Kidney (tissue), 14 donors: ENCODE data around the gene ADAMTSL2. TPM values are rescaled to one million over a fixed set of nuclear protein-coding genes. Genes with fewer than 3 reads are reported as not detected.

Experiments used
- DNase-seq, 5 donors: peaks; one replicate each; pipeline ENCODE4 v3.0.0-alpha.2; 2013 to 2020
- FAIRE-seq: peaks from 2 replicates; lab custom pipeline; 2012; peaks lifted over from hg19 to GRCh38; lab: Jason Lieb, UNC
- H3K27ac ChIP-seq, 2 donors: one replicate each; pipeline ENCODE4 v1.7.0; 2013; ENCODE audit warnings: low read depth in 2 of 2, low read length in 2 of 2, inconsistent platforms in 1 of 2
- H3K27me3 ChIP-seq: one replicate; pipeline ENCODE4 v1.7.1; 2013; ENCODE audit warnings: low read length, inconsistent platforms; ENCODE audit not compliant: control insufficient read depth, insufficient read depth
- H3K36me3 ChIP-seq, 3 donors: one replicate each; pipeline versions ENCODE4 v1.7.0 to v1.7.1; 2013; ENCODE audit warnings: low read length in 3 of 3, control low read depth in 1 of 3, inconsistent platforms in 1 of 3; ENCODE audit not compliant: insufficient read depth in 3 of 3, control insufficient read depth in 2 of 3
- H3K4me1 ChIP-seq, 3 donors: one replicate each; pipeline versions ENCODE4 v1.7.0 to v1.7.1; 2013; ENCODE audit warnings: low read length in 3 of 3, inconsistent platforms in 1 of 3, low read depth in 1 of 3; ENCODE audit not compliant: control insufficient read depth in 2 of 3, insufficient read depth in 2 of 3
- H3K4me3 ChIP-seq, 3 donors: one replicate each; pipeline versions ENCODE4 v1.7.0 to v1.8.1; 2013; ENCODE audit warnings: low read length in 3 of 3, control low read depth in 1 of 3, inconsistent platforms in 1 of 3
- H3K9ac ChIP-seq, 3 donors: one replicate each; pipeline versions ENCODE4 v1.7.0 to v1.7.1; 2013; ENCODE audit warnings: low read length in 3 of 3, control low read depth in 1 of 3, inconsistent platforms in 1 of 3
- H3K9me3 ChIP-seq, 3 donors: one replicate each; pipeline versions ENCODE4 v1.7.0 to v1.7.1; 2013; ENCODE audit warnings: low read length in 3 of 3, control low read depth in 1 of 3, inconsistent platforms in 1 of 3; ENCODE audit not compliant: control insufficient read depth in 2 of 3, insufficient read depth in 1 of 3
- intact Hi-C: fragments of 100-400 bp; cut with DNase I; formaldehyde crosslinking; loops from one replicate; pipeline ENCODE4 v1.11.1; 2022
- polyA plus RNA-seq: library from polyadenylated mRNA; stranded (reverse); fragments of 350-450 nt; fragmentation: Illumina TruSeq; extraction: RNeasy Lipid Tissue Mini Kit (QIAGEN cat#74804); gene quantifications from one replicate; pipeline ENCODE4 v1.2.3, GENCODE V29; 2014; ENCODE audit warnings: low read depth, low replicate concordance; ENCODE audit not compliant: insufficient read depth
- total RNA-seq: library from RNA; stranded (reverse); fragmentation: NEBNext Ultra II Directional; extraction: Animal tissue kit (Norgen Biotek cat#: 25700); gene quantifications from one replicate; pipeline ENCODE4 v1.2.1, GENCODE V29; 2021
- TF ChIP-seq, protein P1 (sequence below): IDR thresholded peaks from 3 replicates; pipeline ENCODE4 v1.5.1; 2012; ENCODE audit warnings: mild to moderate bottlenecking, moderate library complexity, borderline replicate concordance; ENCODE audit not compliant: insufficient read depth; ENCODE audit errors: extremely low read depth
- donor health status: control.
- donor health status: control.
- donor health status: control.
- donor health status: control.
- donor health status: control.
- donor health status: DM: yes; HTN: yes; CAD: no.
- donor health status: Normal renal cell carcinoma (clear cell type).

The ADAMTSL2 gene
- total and polyA plus RNA-seq, 2 donors from 2014 or later = 20.0 to 32.1 TPM

DNA sequence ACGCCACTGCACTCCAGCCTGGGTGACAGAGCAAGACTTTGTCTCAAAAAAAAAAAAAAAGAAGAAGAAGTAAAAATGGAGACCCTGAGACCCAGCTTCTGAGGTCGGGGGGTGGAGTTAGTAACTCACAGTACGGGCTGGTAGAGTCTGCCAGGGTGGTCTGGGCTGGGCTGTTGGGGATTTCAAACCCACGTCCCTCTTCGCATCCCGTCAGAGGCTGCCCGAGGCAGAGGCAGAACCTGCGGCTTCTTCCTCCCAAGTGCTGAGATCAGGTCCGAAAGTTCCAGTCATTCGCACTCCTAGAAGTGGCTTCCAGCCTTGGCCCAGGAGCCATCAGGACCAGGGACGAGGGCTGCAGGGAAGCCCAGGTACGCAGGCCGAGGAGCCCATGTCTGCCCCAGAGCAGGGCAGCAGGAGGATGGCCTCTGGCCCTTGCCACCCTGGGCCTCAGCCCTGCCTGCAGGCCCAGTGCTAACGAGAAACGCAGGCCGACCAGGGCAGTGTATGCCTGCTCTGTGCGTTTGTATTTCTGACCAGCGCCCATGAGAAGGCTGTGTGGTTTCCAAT, 45.7 kb upstream of the ADAMTSL2 start:
- H3K9ac ChIP-seq = no peak overlapping the region
- no peaks in the 10 kb centered on the region for H3K36me3 ChIP-seq
- FAIRE-seq (no peak), DNase-seq (peak in 1 of 5 donors; percentile 57)
- H3K4me3 ChIP-seq = no peak overlapping the region
- H3K27me3 ChIP-seq = no peaks in the 10 kb centered on the region
- TF ChIP-seq, protein P1, sequence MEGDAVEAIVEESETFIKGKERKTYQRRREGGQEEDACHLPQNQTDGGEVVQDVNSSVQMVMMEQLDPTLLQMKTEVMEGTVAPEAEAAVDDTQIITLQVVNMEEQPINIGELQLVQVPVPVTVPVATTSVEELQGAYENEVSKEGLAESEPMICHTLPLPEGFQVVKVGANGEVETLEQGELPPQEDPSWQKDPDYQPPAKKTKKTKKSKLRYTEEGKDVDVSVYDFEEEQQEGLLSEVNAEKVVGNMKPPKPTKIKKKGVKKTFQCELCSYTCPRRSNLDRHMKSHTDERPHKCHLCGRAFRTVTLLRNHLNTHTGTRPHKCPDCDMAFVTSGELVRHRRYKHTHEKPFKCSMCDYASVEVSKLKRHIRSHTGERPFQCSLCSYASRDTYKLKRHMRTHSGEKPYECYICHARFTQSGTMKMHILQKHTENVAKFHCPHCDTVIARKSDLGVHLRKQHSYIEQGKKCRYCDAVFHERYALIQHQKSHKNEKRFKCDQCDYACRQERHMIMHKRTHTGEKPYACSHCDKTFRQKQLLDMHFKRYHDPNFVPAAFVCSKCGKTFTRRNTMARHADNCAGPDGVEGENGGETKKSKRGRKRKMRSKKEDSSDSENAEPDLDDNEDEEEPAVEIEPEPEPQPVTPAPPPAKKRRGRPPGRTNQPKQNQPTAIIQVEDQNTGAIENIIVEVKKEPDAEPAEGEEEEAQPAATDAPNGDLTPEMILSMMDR = no peak
- peaks cover 0 to 7% (median 0%) of the 10 kb centered on the region in 3 donors for H3K4me1 ChIP-seq
- H3K27ac ChIP-seq = no peak overlapping the region
- intact Hi-C loops = loop anchor here (5.0 to 10.0 kb wide), 2 partner anchors 81 to 304 kb away; no protein-coding TSS in a partner anchor
- H3K9me3 ChIP-seq = no peaks in the 10 kb centered on the region

GRCh38 chr9:133489253-133490190, 45.0 kb upstream of the ADAMTSL2 start:
- DNase-seq (peak in 1 of 5 donors; percentile 29), FAIRE-seq (no peak)
- H3K27ac ChIP-seq = no peak overlapping the region
- no peaks in the 10 kb centered on the region for H3K27me3 ChIP-seq
- intact Hi-C loops = loop anchor here (5.0 to 10.0 kb wide), 2 partner anchors 82 to 305 kb away; no protein-coding TSS in a partner anchor
- H3K9me3 ChIP-seq = no peaks in the 10 kb centered on the region
- H3K4me3 ChIP-seq = no peak overlapping the region
- no peaks in the 10 kb centered on the region for H3K36me3 ChIP-seq
- TF ChIP-seq, protein P1 = no peak
- H3K4me1 ChIP-seq = peaks cover 0 to 7% (median 0%) of the 10 kb centered on the region in 3 donors
- no peak overlapping the region for H3K9ac ChIP-seq

DNA sequence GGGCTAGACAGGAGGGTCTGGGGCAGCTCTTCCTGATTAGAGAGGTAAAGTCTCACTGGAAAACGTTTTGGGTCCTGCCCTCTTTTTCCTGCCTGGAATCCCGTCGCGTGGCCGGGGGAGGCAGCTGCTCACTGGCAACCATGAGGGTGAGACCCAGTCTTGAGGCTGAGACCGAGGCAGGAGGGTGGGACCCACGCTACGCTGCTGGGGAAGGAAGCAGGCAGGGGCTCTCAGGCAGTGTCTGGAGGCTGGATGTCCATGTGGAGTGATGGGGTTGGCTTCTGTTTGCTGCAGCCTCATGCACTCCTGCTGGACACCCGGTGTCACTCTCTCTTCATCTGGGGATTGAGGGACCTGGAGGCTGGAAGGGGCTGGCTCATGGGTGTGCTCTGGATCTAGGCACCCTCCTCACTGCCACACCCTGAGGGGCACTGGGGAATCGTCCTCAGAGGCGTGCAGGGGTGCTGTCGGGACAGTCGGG, 44.3 kb upstream of the ADAMTSL2 start:
- no peaks in the 10 kb centered on the region for H3K27me3 ChIP-seq
- no peak for FAIRE-seq
- H3K4me1 ChIP-seq = peaks cover 0 to 7% (median 0%) of the 10 kb centered on the region in 3 donors
- H3K27ac ChIP-seq = no peak overlapping the region
- H3K9ac ChIP-seq = no peak overlapping the region
- TF ChIP-seq, protein P1 = no peak
- intact Hi-C loops = no loop called here
- no peaks in the 10 kb centered on the region for H3K36me3 ChIP-seq
- H3K9me3 ChIP-seq = no peaks in the 10 kb centered on the region
- no peak overlapping the region for H3K4me3 ChIP-seq
- peak in 1 of 5 donors; percentile 62 for DNase-seq
